HG03521 (cell line): ENCODE measurements around the gene FAM168B.

Experiments
- ATAC-seq: cut with Tn5 transposase; IDR thresholded peaks from one replicate; pipeline ENCODE4 v1.9.1; 2021; ENCODE audit warnings: mild to moderate bottlenecking, moderate library complexity; ENCODE audit not compliant: unreplicated experiment

The FAM168B gene

GRCh38 chr2:131027566-131028528 lies 65.4 kb downstream of the FAM168B start:
- no peak for ATAC-seq

- no peak for ATAC-seq
Observed at GRCh38 chr2:131026919-131027318, 66.3 kb downstream of the FAM168B start.

- ATAC-seq: no peak
Observed at GRCh38 chr2:131023758-131024157, 69.5 kb downstream of the FAM168B start.

- ATAC-seq: no peak
Observed at GRCh38 chr2:131022731-131023130, 70.5 kb downstream of the FAM168B start.

GRCh38 chr2:131016826-131017741 lies 76.2 kb downstream of the FAM168B start:
- no peak for ATAC-seq

- ATAC-seq: no peak
Observed at GRCh38 chr2:131015764-131016163, 77.5 kb downstream of the FAM168B start.

GRCh38 chr2:131014141-131014540 lies 79.1 kb downstream of the FAM168B start:
- no peak for ATAC-seq

GRCh38 chr2:131011486-131011885 lies 81.8 kb downstream of the FAM168B start:
- ATAC-seq: no peak

- no peak for ATAC-seq
Observed at GRCh38 chr2:131010566-131010965, 82.7 kb downstream of the FAM168B start.

GRCh38 chr2:131009713-131010475 lies 83.4 kb downstream of the FAM168B start:
- no peak for ATAC-seq

GRCh38 chr2:131008967-131009366 lies 84.3 kb downstream of the FAM168B start:
- ATAC-seq: no peak

GRCh38 chr2:131006561-131006960 lies 86.7 kb downstream of the FAM168B start:
- no peak for ATAC-seq

- no peak for ATAC-seq
Observed at GRCh38 chr2:131005216-131005935, 87.9 kb downstream of the FAM168B start.

GRCh38 chr2:131004446-131005209 lies 88.6 kb downstream of the FAM168B start:
- ATAC-seq: no peak

- no peak for ATAC-seq
Observed at GRCh38 chr2:130998561-130998960, 94.7 kb downstream of the FAM168B start.
